ENCODE data around the gene SAMD4B. TPM values are rescaled to one million over a fixed set of nuclear protein-coding genes. Genes with fewer than 3 reads are reported as not detected.

The SAMD4B gene
- total RNA-seq, 2 donors from 2014 or later = 101 to 153 TPM

DNA sequence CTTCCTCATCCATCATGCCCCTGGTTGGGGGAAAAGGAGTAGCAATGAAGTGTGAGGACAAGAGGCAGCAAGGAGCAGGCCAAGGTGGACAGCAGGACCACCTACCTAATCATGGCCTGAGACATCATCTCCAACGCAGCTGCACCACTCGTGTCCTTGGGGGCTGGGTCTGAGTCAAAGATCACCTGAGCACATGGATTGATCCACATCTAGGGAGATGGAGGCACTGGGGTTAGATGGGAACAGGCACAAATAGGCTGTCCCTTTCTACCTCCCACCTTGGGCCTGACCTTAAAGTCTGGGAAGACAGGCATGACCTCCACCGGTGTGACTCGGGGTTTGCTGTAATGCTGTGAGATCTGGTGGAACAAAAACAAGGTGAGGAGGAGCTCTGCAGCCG, 46.4 kb downstream of the SAMD4B start:
- H3K4me1 ChIP-seq (ENCODE audit: control insufficient read depth in 1 of 2, low read depth in 2 of 2) = peaks cover 16 to 38% of the 10 kb centered on the region in 2 donors
- ATAC-seq (ENCODE audit: insufficient number of reproducible peaks, low FRiP score, low read depth) (no peak), DNase-seq (ENCODE audit: low spot score) (no peak)
- TF ChIP-seq CTCF (IDR thresholded peaks at IDR 0.05) = no peak
- H3K27me3 ChIP-seq (replicated peaks; ENCODE audit: insufficient read depth) = no peaks in the 10 kb centered on the region
- H3K27ac ChIP-seq = no peak overlapping the region
- peaks cover 38% of the 10 kb centered on the region for H3K36me3 ChIP-seq
- no peaks in the 10 kb centered on the region for H3K9me3 ChIP-seq
- no peak overlapping the region for H3K4me3 ChIP-seq

DNA sequence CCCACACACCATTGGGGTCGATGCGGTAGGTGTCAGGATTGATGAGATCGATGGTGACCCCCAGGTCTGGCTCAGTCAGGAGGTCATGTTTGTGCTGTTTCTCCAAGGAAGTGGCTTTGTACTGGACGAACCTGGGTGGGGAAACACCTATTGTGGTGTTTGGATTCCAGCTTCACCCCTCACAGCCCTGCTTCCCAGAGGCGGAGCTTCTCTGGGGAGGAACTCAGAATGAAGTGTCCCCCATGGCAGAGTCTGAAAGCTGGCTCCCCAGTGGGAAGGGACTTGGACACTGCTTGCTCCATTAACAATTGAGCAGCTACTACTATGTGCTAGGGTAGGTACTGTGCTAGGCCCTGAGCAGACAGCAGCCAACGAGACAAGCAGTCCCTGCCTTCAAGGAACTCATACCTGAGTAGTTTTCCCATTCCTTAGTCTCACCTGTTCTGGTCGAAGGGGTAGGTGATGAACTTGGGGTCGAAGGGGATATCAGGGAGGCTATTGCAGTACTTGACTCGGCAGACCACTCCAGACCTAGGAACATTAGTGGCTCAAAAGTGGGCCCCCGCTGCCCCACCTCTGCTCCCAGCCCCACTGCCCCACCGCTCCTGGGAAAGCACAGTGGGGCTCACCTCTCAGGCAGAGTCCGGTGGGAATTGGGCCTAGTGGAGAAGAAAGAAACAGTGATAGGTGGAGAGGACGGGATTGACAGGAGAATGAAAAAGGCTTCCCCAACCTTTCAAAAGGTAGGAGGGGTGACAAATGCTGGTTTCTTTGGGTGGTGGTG, 47.6 kb downstream of the SAMD4B start:
- Histone ChIP-seq H3K9me3 (no peaks in the 10 kb centered on the region), H3K27ac (peak overlapping the region; percentile 96 to 99), H3K36me3 (peaks cover 32% of the 10 kb centered on the region), H3K27me3 (replicated peaks; ENCODE audit: insufficient read depth) (no peaks in the 10 kb centered on the region), H3K4me3 (peak overlapping the region; percentile 87), H3K4me1 (ENCODE audit: control insufficient read depth in 1 of 2, low read depth in 2 of 2) (peaks cover 16 to 38% of the 10 kb centered on the region in 2 donors)
- no peak for TF ChIP-seq CTCF (IDR thresholded peaks at IDR 0.05)
- no peak for ATAC-seq (ENCODE audit: insufficient number of reproducible peaks, low FRiP score, low read depth)
- no peak for DNase-seq (ENCODE audit: low spot score)

DNA sequence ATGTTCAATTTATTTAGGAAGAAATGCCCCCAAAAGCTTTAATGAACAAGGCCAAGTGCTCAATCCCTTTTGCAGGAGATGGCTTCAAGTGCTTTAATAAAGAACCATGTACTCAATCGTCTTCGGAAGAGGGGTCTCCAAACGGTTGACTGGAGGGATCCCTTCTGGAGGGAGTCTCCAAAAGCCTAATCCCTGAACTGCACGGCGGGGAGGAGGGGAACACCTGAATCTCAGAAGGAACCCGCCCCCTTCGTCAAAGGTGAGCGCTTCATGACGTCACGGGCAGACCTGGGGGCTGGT, 48.2 kb downstream of the SAMD4B start:
- no peak for ATAC-seq (ENCODE audit: insufficient number of reproducible peaks, low FRiP score, low read depth)
- Histone ChIP-seq H3K9me3 (no peaks in the 10 kb centered on the region), H3K36me3 (peaks cover 38% of the 10 kb centered on the region), H3K4me1 (ENCODE audit: control insufficient read depth in 1 of 2, low read depth in 2 of 2) (peaks cover 16 to 38% of the 10 kb centered on the region in 2 donors), H3K4me3 (peak overlapping the region; percentile 87), H3K27me3 (replicated peaks; ENCODE audit: insufficient read depth) (no peaks in the 10 kb centered on the region), H3K27ac (peak overlapping the region; percentile 96 to 99)
- no peak for TF ChIP-seq CTCF (IDR thresholded peaks at IDR 0.05)
- no peak for DNase-seq (ENCODE audit: low spot score)

DNA sequence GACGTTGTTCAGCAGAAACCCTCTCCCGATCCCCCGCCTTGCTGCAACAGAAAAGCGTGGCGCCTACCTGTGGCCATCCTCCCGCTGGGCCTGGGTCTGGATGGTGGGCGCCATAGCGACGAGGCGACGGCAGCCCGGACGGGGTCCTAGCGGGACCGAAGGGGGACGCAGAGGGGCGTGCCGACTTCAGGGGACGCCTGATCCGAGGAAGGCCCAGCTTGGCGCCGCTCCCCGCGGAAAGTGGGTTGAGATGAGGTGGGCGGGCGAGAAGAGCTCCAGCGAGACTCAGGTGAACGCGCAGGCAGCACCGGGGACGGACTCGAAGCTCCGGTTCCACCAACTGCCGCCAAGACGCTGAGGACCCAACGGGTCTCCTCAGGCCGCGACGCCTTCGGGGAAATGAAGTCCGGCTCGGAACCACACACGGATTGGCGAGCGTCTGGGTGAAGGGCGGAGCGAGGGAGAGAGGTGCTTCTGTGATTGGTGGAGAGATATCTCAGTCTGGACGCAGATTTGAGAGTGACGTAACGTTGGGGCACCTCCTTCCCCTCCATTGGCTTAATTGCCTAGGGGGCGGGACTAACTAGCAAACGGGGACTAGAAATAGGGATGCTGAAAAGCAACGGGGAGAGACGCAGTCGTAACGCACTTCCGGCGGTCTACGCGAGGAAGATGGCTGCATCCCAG, 48.7 kb downstream of the SAMD4B start, which contains the start of the genes MED29 and PAF1:
Gene MED29, plus strand, starts transcription at position 628 of the 687 bp plus-strand sequence. Its CDS starts 45 bp downstream, at position 673.
Gene PAF1, minus strand, starts transcription at position 356 of the 687 bp plus-strand sequence. Its CDS starts 242 bp downstream, at position 114.
- ATAC-seq (ENCODE audit: insufficient number of reproducible peaks, low FRiP score, low read depth) (peak; percentile 100), DNase-seq (ENCODE audit: low spot score) (peak; percentile 95)
- Histone ChIP-seq H3K4me3 (peak within 1 kb of the TSS; percentile 87), H3K27me3 (replicated peaks; ENCODE audit: insufficient read depth) (no peaks in the 10 kb centered on the region), H3K4me1 (ENCODE audit: control insufficient read depth in 1 of 2, low read depth in 2 of 2) (peaks cover 16 to 38% of the 10 kb centered on the region in 2 donors), H3K27ac (peak within 1 kb of the TSS; percentile 96 to 99), H3K36me3 (peaks cover 40% of the 10 kb centered on the region), H3K9me3 (no peaks in the 10 kb centered on the region)
- TF ChIP-seq CTCF (IDR thresholded peaks at IDR 0.05) = no peak

Data from thoracic aorta (tissue), 2 donors.